Putamen (tissue), 1 donor: Measurements from ENCODE around the gene EIF3L.
"Not testable (repeated sequence)": the region's sequence is repeated elsewhere in the genome, so short reads cannot be mapped to it uniquely, and the experiment has no call there.

Experiments used
- DNase-seq: peaks from one replicate; pipeline ENCODE4 v3.0.0-alpha.2; 2016; ENCODE audit warnings: low spot score

EIF3L gene

DNA sequence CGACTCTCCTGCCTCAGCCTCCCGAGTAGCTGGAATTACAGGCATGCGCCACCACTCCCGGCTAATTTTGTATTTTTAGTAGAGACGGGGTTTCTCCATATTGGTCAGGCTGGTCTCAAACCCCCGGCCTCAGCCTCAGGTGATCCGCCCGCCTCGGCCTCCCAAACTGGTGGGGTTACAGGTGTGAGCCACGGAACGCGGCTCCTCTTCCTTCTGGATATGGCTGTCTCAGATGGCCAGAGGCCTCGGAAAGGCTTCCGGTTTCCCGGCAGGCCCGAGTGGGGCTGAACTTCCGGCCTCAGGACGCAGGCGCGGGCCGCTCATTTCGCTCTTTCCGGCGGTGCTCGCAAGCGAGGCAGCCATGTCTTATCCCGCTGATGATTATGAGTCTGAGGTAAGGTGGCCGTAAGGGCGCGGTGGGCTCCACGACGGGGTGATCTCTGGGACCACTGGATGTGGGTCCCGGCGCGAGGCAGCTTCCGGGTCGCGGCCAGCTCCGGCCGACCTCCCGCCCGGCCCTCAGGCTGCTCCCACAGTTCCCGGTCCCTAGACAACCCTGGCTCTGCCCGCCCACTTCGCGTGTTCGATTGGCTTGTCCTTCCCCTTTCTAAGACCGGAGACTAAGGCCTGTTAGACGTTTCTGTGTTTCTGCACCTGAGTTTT, at the start of gene EIF3L:
Gene EIF3L (plus strand): TSS at position 331 of the 663 bp plus-strand sequence. CDS start 31 bp downstream, at position 362.
- peak; percentile 92 for DNase-seq

GRCh38 chr22:37799979-37800378, 49.2 kb upstream of the EIF3L start:
- not testable (repeated sequence) for DNase-seq

GRCh38 chr22:37801946-37802309, 47.3 kb upstream of the EIF3L start:
- DNase-seq: no peak

DNA sequence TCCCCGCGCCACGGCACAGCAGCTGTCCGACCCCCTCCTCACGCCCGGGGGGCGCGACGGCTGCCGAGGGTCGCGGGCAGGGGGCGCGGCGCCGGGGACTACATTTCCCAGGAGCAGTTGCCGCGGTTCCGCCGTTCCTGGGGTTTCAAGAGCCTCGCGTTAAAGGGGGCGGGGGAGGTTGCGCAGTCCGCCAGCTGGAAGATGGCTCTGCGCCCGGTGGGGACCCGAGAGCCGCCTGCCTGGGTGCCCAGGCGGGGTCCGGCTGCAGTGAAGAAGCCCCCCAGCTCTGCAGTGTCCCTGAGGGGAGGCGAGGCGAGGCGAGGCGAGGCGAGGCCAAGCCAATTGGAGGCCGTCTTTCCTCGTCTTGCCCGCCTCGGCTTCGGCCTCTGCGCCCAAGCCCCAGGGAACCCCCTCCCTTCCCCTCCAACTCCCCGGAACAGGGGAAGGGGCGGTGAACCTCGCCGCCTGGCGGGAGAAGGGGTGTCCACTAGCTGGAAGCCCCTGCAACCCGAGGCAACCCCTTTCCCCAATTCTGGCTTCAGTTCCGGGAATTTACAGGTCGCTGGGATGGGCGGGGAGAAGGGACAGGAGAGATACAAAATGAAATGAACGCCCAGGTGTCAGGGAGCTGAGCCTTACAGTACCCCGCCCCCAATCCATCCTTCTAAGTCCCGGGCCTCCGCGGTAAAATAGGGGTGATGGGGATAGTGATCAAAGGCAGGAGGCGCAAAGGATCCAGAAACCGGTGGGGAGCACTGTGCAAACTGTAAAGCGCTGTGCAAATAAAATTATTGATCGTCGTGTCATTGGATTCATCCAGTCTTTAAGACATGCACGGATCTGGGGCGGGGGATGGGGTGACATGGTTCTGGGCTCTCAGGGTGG, 46.7 kb upstream of the EIF3L start:
- DNase-seq: no peak

DNA sequence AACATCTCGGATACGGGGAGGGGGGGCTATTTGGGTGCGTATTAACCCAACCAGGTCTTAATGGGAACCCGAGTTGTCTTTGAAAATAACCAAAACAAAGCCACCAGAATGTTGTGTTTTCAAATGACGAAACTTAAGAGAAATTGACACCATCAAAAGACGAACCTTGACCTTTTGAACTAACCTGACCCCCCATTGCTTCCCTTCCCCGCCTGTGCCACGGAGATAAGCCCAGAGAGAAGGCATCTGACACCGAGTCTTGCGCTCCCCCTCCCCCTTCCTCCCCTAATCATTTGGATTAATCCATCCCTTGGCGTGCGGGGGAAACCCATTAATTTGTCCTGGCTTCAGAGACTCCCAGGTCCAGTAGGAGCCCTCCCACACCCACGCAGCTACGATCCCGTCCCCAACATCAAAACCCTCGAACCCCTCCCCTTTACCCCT, 46.0 kb upstream of the EIF3L start:
- no peak for DNase-seq

DNA sequence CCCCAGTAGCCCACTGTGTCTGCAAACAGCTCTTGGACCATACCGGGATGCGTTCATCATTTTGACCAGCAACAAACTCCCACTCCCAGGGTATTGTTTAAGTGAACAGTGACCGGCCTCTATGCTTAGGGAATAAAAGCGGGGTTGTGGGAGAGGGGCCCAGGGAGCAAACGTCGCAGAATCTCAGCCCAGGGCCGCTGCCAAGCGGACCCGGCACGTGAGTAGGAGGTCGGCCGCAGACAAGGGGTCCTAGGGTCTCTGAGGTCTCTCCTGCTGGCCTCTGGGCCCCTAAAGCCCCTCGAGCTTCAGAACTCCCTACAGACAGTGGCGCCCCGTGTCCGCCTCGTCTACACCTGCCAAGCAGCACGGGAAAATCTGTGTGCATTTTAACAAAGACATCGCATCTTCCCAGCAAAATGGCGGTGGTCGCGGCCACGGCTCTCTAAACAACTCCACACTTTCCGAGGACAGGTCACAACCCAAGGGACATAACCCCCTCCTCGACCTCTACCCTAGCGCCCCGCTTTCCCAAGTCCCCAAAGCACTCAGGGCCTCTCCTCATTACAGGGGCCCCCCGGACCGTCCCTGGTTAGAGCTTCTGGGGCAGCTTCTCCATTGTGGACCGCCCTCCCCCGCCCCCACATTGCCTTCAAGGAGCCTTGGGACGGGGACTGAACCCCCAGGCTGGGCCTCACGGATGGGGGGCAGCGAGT, 45.4 kb upstream of the EIF3L start:
- no peak for DNase-seq

GRCh38 chr22:37804352-37804880, 44.8 kb upstream of the EIF3L start:
- no peak for DNase-seq

DNA sequence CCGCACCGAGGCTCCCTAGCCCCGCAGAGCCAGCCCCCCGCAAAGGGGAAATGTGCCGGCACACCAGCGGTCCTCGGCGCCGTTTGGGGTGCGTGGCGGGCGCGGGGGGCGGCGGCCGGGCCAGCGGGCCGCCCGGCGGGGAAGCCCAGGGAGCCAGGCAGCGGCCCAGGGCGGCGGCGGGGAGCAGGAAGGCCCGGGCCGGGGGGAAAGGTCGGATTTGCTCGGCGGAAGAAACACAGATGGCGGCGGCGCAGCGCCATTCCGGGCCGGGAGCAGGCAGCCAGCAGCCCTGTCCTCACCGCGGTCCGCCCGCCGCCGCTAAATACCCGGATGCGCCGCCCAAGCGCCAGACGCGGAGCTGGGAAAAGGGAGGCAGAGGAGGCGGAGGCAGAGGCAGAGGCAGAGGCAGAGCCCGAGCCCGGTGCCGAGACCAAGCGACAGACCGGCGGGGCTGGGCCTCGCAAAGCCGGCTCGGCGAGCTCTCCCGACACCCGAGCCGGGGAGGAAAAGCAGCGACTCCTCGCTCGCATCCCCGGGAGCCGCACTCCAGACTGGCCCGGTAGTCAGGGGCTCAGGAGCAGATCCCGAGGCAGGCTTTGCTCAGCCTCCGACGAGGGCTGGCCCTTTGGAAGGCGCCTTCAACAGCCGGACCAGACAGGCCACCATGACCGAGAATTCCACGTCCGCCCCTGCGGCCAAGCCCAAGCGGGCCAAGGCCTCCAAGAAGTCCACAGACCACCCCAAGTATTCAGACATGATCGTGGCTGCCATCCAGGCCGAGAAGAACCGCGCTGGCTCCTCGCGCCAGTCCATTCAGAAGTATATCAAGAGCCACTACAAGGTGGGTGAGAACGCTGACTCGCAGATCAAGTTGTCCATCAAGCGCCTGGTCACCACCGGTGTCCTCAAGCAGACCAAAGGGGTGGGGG, 44.1 kb upstream of the EIF3L start:
- DNase-seq: peak; percentile 85

DNA sequence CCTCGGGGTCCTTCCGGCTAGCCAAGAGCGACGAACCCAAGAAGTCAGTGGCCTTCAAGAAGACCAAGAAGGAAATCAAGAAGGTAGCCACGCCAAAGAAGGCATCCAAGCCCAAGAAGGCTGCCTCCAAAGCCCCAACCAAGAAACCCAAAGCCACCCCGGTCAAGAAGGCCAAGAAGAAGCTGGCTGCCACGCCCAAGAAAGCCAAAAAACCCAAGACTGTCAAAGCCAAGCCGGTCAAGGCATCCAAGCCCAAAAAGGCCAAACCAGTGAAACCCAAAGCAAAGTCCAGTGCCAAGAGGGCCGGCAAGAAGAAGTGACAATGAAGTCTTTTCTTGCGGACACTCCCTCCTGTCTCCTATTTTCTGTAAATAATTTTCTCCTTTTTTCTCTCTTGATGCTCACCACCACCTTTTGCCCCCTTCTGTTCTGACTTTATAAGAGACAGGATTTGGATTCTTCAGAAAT, 43.4 kb upstream of the EIF3L start:
- DNase-seq: no peak

DNA sequence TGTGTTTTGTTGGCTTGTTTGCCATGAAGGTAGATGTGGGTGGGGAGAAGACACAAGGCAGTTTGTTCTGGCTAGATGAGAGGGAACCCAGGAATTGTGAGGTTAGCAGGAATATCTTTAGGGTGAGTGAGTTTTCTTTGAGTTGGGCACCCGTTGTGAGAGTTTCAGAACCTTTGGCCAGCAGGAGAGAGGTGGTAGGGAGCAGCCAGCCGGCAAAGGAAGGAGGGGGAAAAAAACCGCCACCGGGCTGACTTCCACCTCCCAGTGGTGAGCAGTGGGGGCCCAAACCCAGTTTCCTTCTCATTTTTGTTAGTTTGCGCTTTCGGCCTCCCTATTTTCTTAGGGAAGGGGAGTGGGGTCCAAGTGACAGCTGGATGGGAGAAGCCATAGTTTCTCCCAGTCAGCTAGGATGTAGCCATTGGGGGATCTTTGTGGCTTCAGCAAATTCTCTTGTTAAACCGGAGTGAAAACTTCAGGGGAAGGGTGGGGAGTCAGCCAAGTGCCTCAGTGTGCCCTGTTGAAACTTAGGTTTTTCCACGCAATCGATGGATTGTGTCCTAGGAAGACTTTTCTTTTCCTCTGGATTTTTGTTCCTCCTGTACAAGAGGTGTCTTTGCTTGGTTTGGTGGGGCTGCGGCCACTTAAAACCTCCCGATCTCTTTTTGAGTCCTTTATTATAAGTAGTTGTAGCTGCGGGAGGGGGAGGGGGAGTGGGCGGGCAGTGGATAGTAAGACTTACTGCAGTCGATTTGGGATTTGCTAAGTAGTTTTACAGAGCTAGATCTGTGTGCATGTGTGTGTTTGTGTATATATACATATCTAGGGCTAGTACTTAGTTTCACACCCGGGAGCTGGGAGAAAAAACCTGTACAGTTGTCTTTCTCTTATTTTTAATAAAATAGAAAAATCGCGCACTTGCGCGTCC, 42.5 kb upstream of the EIF3L start:
- no peak for DNase-seq

GRCh38 chr22:37807410-37808293, 41.6 kb upstream of the EIF3L start, which contains the start of gene GCAT:
Gene GCAT (plus strand): TSS chr22:37807934. CDS start chr22:37807968, 34 bp downstream.
- DNase-seq: peak; percentile 94

DNA sequence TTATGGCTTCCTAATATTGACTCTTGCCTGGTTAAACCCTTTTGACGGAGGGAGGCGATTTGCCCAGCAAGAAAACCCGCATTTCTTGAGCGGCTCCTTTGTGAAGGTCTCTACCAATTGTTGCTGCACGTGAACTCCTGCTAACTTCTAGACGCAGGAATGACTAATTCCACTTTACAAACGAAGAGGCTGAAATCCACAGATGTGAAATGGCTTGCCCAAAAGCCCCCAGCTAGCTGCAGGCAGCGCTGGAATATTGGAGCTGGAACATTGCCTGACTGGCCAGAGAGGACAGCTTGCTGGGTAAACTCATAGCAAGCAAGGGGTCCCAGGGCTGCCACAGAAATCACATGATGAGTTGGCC, 40.9 kb upstream of the EIF3L start:
- no peak for DNase-seq

DNA sequence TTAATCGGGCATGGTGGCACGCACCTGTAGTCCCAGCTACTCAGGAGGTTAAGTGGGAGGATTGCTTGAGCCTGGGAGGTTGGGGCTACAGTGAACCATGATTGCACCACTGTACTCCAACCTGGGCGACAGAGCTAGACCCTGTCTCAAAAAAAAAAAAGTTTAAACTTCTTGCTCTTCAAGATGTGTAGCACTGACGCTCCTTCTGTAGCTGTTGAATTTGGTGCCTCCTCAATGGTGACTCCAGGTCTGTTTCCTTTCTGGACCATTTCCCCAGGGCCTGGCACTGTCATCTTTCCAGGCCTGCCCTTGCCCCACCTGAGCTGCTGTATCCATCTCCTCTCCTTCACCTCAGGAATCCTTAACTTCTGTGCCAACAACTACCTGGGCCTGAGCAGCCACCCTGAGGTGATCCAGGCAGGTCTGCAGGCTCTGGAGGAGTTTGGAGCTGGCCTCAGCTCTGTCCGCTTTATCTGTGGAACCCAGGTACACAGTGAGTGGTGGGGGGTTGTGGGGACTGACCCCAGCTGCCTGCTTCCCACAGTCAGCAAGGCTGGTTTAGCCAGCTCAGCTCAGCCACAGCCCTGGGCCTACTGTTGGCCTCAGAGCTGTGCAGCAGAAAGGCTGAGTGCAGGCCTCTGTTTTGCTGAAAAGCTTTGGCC, 39.4 kb upstream of the EIF3L start:
- no peak for DNase-seq

GRCh38 chr22:37811867-37812266, 37.4 kb upstream of the EIF3L start:
- DNase-seq: no peak

DNA sequence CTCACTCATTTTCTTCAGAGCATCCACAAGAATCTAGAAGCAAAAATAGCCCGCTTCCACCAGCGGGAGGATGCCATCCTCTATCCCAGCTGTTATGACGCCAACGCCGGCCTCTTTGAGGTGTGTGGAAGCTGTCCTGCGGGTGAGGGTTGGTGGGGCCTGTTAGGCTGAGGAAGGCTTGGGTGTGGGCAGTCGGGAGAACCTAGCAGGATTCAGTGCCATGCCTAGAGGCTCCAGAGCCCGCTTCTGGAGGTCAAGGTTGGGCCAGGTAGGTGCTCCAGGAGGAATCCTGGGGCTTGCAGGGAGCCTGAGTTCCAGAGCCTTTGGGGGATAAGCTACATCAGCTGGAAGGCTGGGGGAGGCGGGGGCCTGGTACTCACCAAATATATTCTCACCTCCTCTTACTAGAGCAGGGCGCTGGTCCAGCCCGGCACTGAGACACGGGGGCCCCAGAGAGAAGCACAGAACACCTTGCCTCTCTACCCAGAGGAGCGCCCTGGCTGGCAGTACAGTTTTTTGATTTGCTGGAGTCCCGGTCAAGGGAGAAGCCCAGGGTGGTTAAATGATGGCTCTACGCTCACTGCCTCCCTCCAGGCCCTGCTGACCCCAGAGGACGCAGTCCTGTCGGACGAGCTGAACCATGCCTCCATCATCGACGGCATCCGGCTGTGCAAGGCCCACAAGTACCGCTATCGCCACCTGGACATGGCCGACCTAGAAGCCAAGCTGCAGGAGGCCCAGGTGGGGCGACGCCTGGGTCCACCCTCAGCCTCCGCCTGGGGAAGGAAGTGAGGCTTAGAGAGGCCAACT, 36.1 kb upstream of the EIF3L start:
- DNase-seq: no peak

- no peak for DNase-seq
Observed at GRCh38 chr22:37815593-37815992, 33.6 kb upstream of the EIF3L start.

GRCh38 chr22:37816543-37817180, 32.6 kb upstream of the EIF3L start:
- DNase-seq: no peak
